ENCODE results near the gene ELMO3. TPM values are rescaled to one million over a fixed set of nuclear protein-coding genes. Genes with fewer than 3 reads are reported as not detected.

The ELMO3 gene
- total RNA-seq, 1 experiment from 2014 or later = 8.6 TPM

DNA sequence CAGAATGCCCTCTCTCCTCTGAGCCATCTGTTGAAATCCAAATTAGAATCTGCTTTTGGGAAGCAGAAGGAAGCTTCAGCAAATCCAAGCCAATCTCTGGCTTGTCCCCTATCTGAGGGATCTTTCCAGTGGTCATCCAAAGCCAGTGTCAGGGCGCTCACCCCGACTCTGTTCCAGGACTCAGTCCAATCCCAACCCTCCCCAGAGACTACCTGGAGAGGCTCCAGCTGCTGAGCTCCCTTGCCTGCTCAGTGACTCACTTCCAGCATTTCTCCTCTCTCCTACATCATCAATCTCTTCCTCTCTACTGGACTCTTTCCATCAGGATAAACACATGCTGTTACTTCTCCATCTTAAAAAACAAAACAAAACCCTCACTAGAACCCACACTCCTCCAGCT, 17.6 kb upstream of the ELMO3 start:
- TF ChIP-seq, protein P1, sequence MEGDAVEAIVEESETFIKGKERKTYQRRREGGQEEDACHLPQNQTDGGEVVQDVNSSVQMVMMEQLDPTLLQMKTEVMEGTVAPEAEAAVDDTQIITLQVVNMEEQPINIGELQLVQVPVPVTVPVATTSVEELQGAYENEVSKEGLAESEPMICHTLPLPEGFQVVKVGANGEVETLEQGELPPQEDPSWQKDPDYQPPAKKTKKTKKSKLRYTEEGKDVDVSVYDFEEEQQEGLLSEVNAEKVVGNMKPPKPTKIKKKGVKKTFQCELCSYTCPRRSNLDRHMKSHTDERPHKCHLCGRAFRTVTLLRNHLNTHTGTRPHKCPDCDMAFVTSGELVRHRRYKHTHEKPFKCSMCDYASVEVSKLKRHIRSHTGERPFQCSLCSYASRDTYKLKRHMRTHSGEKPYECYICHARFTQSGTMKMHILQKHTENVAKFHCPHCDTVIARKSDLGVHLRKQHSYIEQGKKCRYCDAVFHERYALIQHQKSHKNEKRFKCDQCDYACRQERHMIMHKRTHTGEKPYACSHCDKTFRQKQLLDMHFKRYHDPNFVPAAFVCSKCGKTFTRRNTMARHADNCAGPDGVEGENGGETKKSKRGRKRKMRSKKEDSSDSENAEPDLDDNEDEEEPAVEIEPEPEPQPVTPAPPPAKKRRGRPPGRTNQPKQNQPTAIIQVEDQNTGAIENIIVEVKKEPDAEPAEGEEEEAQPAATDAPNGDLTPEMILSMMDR (conservative IDR thresholded peaks at IDR 0.05) = no peak
- Histone ChIP-seq H3K9me3 (ENCODE audit: control insufficient read depth, low read depth, low read length) (no peaks in the 10 kb centered on the region), H2BK5ac (ENCODE audit: insufficient read length, low read length) (no peak overlapping the region), H3K18ac (ENCODE audit: insufficient read length, low read depth, low read length) (no peak overlapping the region), H3K4me2 (ENCODE audit: insufficient read depth, insufficient read length, low read length) (no peak overlapping the region), H4K20me1 (ENCODE audit: control insufficient read depth, insufficient read depth, insufficient read length) (no peaks in the 10 kb centered on the region), H2BK120ac (ENCODE audit: low read depth, low read length, poor library complexity, severe bottlenecking) (no peak overlapping the region), H3K56ac (ENCODE audit: insufficient read length, low read depth, low read length) (no peak overlapping the region), H3K79me2 (ENCODE audit: insufficient read depth, low read length) (no peaks in the 10 kb centered on the region), H2AFZ (ENCODE audit: low read length) (no peak overlapping the region), H2AK5ac (ENCODE audit: insufficient read length, low read length) (no peak overlapping the region), H3K23ac (ENCODE audit: insufficient read length, low read depth, low read length) (no peak overlapping the region), H4K8ac (replicated peaks; ENCODE audit: insufficient read length, low read depth, low read length) (no peak overlapping the region), H3K79me1 (ENCODE audit: insufficient read depth, low read depth, low read length, poor library complexity, severe bottlenecking) (no peaks in the 10 kb centered on the region), H4K91ac (ENCODE audit: insufficient read length, low read depth, low read length) (no peak overlapping the region), H3K14ac (ENCODE audit: insufficient read depth, low read length) (no peak overlapping the region), H3K27me3 (ENCODE audit: insufficient read depth, low read length) (peaks cover 4% of the 10 kb centered on the region; the same call in 1 of the 2 replicates), H3K4me1 (ENCODE audit: insufficient read depth, low read length) (peaks cover 6% of the 10 kb centered on the region; the same call in 1 of the 2 replicates), H2BK12ac (ENCODE audit: insufficient read length, low read depth, low read length) (no peak overlapping the region), H3T11ph (ENCODE audit: low read length) (no peak overlapping the region), H3K4ac (ENCODE audit: low read depth, low read length) (no peak overlapping the region), H3K9ac (ENCODE audit: extremely low read depth, insufficient read length, low read length) (no peak overlapping the region), H3K27ac (ENCODE audit: insufficient read length, low read depth, low read length) (no peak overlapping the region), H2BK20ac (ENCODE audit: low read depth, low read length, poor library complexity, severe bottlenecking) (no peak overlapping the region), H3K23me2 (ENCODE audit: insufficient read length, low read depth, low read length, poor library complexity, severe bottlenecking) (peaks cover 22% of the 10 kb centered on the region), H4K5ac (ENCODE audit: insufficient read length, low read depth, low read length) (no peak overlapping the region), H2BK15ac (ENCODE audit: low read depth, low read length) (no peak overlapping the region)
- no peak overlapping the region for H3K27ac Mint-ChIP-seq
- peaks cover 0 to 7% (median 4%) of the 10 kb centered on the region in 3 experiments; a peak in 2 of 7 replicates for H3K36me3 Mint-ChIP-seq (ENCODE audit: insufficient read depth in 1 of 3, low read depth in 3 of 3)
- peaks cover 40% of the 10 kb centered on the region for H3K27me3 Mint-ChIP-seq (ENCODE audit: low read depth)
- WGBS (ENCODE audit: extremely low coverage, insufficient read length, low lambda C conversion rate) = no CpG with 5 or more reads among the region's 2 CpGs
- no peak overlapping the region for H3K4me3 Mint-ChIP-seq
- H3K4me1 Mint-ChIP-seq = peaks cover 20 to 23% of the 10 kb centered on the region in 2 experiments
- no peak for DNase-seq
- no peaks in the 10 kb centered on the region; a peak in 1 of 5 replicates for H3K9me3 Mint-ChIP-seq

All from H9 (cell line).